ENCODE data around the gene TPSAB1.

DNA sequence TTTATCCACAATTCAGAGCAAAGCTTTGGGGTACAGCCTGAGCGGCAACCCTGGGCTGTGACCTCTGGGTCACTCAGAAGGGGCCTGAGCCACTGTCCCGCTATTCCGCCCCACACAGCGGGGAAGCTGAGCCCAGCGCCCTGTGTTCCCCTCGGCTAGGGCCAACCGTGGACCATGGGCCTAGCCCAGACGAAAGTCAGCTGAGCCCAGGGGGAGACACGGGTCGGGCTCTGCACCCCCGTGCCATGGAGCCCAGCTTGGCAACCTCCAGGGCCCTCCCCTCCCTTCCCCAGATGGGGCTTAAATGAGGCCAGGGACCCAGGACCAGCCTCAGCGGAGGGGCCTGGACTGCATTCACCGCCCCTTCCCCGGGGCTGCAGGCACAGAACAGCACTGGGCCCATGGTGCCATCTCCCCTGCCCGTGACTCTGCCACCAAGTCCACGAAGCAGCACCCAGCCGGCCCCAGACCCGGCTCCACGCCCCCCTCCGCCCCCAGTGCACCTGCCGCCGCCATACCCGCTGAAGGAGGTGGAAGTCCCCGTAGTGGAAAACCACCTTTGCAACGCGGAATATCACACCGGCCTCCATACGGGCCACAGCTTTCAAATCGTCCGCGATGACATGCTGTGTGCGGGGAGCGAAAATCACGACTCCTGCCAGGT lies 17.2 kb downstream of the TPSAB1 start:
- TF ChIP-seq POLR2A (IDR thresholded peaks at IDR 0.05) (no peak), POLR2AphosphoS5 (IDR thresholded peaks at IDR 0.05) (no peak), EP300 (IDR thresholded peaks at IDR 0.05) (no peak)
- TF ChIP-seq, protein P1, sequence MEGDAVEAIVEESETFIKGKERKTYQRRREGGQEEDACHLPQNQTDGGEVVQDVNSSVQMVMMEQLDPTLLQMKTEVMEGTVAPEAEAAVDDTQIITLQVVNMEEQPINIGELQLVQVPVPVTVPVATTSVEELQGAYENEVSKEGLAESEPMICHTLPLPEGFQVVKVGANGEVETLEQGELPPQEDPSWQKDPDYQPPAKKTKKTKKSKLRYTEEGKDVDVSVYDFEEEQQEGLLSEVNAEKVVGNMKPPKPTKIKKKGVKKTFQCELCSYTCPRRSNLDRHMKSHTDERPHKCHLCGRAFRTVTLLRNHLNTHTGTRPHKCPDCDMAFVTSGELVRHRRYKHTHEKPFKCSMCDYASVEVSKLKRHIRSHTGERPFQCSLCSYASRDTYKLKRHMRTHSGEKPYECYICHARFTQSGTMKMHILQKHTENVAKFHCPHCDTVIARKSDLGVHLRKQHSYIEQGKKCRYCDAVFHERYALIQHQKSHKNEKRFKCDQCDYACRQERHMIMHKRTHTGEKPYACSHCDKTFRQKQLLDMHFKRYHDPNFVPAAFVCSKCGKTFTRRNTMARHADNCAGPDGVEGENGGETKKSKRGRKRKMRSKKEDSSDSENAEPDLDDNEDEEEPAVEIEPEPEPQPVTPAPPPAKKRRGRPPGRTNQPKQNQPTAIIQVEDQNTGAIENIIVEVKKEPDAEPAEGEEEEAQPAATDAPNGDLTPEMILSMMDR (IDR thresholded peaks at IDR 0.05) = no peak

Measured in upper lobe of left lung (tissue), 4 donors.